Keratinocyte (primary cell): ENCODE results near the gene PPP2R5A.

Experiments
- CTCF ChIP-seq, 3 experiments: IDR thresholded peaks in 1 of 3; conservative IDR thresholded peaks in 1 of 3; optimal IDR thresholded peaks in 1 of 3; 2 replicates in 2 of 3; 3 replicates in 1 of 3; pipeline versions ENCODE3 to v1.5.1; 2011; ENCODE audit warnings: low read length in 3 of 3, mild to moderate bottlenecking in 3 of 3, moderate library complexity in 2 of 3, control low read depth in 1 of 3, inconsistent platforms in 1 of 3; ENCODE audit not compliant: insufficient read depth in 2 of 3; ENCODE audit errors: extremely low read depth in 1 of 3
- EZH2 ChIP-seq: IDR thresholded peaks from one replicate; pipeline ENCODE4 v1.6.1; 2012; ENCODE audit warnings: inconsistent platforms, mild to moderate bottlenecking, low read length, moderate library complexity

DNA sequence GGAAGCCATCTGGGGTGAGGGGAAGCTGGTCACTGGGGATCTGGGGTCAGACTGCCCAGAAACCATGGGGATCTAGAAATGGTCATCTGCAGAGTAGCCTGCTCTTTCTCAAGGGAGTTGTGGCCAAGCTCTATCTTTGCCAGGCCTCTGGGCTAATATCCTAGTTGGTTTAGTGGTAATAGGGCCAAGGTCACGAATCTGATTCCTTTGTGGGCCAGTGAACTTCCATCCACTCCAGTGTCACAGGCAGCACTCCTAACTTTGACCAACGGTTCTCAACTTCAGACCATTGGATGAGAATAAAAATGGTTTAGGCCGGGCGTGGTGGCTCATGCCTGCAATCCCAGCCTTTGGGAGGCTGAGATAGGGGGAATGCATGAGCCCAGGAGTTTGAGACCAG lies 28.1 kb upstream of the PPP2R5A start:
- no peak for TF ChIP-seq CTCF (optimal IDR thresholded peaks at IDR 0.05 in 1 of 3, IDR thresholded peaks at IDR 0.05 in 1 of 3, conservative IDR thresholded peaks at IDR 0.05 in 1 of 3; ENCODE audit: extremely low read depth in 1 of 3, insufficient read depth in 2 of 3, low read length in 3 of 3)
- no peak for TF ChIP-seq EZH2
